Activated CD4-positive, alpha-beta T cell treated with anti-CD3 and anti-CD28 coated beads for 24 hours (primary cell): Measurements from ENCODE around the gene CLEC3B.
A peak's percentile ranks its signal among the peaks of the same experiment; 100 is the strongest.
"Not testable (repeated sequence)": the region's sequence is repeated elsewhere in the genome, so short reads cannot be mapped to it uniquely, and the experiment has no call there.

Experiments used
- DNase-seq, 2 donors: peaks; one replicate each; pipeline ENCODE4 v3.0.0-alpha.2; 2020; ENCODE audit warnings: low read depth in 2 of 2

Gene CLEC3B

GRCh38 chr3:45035441-45036301 is 9.6 kb downstream of the CLEC3B start:
- DNase-seq = peak in 1 of 2 donors; percentile 12

- peak; percentile 80 to 90 for DNase-seq
Measured at GRCh38 chr3:45037720-45038455, 11.8 kb downstream of the CLEC3B start.

DNA sequence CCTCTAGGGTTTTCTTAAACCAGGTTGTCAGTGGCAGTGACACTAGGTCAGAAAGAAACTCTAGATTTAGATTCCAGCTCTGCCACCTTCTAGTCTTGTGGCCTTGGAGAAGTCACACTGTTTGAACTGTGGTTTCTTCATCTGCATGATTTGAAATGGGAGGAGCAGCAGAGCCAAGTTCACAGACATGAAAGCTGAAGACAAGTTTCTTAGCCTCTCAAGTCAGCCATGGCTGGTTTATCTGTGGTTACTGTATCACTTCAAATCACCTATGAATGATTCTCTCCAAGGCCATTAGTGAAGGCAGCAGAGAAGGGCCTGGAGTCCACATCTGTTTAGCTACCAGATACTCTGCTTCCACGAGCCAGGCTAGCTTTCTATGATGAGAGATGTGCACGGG is 15.6 kb downstream of the CLEC3B start:
- no peak for DNase-seq

DNA sequence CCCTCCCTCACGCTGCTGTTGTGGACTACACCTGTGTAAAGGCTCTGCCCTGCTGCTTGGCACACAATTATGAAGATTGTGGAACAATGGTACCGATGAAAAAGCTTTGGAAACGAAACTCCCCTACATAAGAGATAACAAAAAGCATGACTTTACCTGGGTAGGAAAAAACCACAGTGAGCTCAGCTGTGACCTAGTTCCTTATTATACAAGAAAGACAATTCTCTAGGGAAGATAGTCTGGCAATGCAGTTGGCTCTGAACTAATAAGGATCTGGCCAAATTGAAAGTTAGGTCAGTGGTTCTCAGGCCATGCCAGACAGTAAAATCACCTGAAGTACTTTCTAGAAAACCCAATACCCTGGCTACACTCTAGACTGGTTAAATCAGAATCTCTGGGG is 16.1 kb downstream of the CLEC3B start:
- DNase-seq = no peak

GRCh38 chr3:45043728-45044299 is 17.7 kb downstream of the CLEC3B start:
- DNase-seq = no peak

DNA sequence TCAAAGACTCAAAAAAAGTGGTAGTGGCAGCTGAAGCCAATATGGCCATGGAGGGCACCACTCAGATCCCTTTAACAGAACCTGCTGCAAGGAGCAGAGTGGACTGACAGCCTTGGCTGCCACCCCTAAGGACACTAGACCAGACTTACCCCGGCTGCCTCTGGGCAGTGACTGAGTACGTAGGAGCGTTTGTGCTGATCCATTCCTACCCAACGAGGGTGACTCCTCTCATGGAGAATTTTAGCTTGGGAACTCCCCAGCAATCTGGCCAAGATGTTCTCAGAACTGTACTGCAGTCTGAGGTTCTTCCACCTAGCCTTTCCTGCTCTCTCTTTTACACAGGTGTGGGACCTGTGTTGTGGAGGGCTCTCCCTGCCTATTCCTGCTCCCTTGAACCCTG is 22.1 kb downstream of the CLEC3B start:
- DNase-seq = no peak

GRCh38 chr3:45049807-45050206 is 23.7 kb downstream of the CLEC3B start:
- DNase-seq = no peak

DNA sequence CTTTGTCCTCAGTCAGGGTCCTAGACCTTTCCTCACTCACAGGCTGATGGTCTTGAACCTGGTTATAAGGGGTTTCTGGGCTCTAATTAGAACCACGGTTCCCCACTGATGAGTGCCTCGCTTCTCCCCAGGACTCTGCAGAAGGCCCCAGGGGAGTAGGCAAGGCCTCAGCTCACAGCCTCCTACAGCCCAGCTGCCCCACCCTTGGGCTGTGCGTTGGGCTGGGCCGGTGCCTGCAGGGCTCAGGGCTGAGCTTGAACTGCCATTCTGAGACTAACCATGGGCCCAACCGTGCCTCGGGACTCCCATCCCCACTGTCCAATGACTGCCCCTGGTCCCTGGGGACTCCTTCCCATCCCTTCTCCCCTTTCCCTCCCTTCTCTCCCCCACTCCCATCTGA is 25.6 kb downstream of the CLEC3B start:
- DNase-seq = no peak

GRCh38 chr3:45053805-45054195 is 27.7 kb downstream of the CLEC3B start:
- DNase-seq = not testable (repeated sequence)

DNA sequence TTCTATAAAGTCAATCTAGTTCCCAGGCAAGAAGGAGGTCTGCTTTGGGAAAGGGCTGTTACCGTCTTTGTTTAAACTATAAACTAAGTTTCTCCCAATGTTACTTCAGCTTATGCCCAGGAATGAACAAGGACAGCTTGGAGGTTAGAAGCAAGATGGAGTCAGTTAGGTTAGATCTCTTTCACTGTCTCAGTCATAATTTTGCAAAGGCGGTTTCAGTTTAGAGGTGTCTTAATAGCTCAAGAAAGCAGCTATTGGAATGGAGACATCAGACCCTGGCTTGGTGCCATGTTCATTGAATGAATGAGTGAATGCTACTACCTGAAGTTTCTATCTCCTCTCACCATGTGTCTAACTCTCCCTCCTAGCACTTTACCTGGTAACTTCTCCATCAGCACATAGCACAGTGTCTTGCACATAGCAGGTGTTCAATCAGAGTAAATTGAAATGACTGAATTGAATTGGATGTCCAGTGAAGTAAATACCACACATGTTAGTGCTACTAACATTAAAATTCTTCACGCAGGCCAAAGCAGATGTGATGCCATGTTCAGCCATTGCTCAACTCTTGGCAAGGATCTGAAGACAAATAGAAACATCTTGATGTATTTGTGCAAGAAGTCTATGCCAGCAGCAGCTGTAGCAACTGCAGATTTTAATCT is 28.2 kb downstream of the CLEC3B start:
- DNase-seq = no peak

DNA sequence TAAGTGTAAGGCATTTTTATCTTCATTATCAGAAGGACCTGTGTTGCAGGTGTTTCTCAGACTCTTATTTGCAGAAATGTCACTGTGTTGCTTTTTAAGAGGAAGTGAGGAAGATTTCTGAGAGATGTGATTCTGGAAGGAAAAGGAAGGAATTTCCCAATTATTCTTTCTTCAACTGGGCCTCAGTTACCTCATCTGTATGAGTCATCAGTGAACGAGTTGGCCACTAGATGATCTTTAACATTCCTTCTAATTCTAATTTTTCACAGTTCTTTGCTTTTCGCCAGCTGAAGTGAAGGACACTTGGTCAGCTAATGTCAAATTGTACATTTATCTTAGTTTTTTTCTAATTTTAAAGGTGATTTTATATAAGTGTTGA is 28.9 kb downstream of the CLEC3B start:
- no peak for DNase-seq

DNA sequence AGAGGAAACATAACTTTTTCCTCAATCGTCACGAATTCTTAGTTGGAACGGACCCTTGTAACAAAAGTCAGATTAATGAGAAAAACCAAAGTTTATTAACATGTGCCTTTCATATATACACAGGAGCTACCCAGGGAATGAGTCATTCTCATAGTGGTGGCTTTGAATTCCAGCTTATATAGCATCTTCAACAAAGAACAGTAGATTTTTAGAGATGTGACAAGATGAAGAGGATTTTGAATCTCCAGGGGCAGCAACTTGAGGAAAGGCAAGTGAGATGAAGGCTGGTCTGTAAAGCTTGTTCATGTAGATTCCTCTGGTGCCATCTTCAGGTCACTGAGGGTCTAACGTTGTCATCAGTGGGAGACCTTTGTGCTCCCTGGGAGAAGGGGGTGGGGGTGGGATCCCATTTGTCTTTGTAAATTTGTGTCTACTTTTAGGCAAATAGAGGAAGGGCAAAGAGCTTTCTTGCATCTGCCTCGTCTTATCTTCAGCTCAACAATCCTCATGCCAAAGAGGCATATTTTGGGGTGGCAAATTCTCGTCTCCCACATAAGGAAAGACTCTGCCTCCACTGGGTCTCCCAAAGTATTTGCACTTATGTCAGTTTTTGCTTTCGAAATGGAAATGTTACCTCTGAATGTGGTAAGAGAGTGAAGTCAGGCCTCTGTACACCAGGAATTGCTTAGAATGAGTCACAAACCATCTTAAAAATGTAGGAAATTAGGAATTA is 29.5 kb downstream of the CLEC3B start:
- DNase-seq = no peak

DNA sequence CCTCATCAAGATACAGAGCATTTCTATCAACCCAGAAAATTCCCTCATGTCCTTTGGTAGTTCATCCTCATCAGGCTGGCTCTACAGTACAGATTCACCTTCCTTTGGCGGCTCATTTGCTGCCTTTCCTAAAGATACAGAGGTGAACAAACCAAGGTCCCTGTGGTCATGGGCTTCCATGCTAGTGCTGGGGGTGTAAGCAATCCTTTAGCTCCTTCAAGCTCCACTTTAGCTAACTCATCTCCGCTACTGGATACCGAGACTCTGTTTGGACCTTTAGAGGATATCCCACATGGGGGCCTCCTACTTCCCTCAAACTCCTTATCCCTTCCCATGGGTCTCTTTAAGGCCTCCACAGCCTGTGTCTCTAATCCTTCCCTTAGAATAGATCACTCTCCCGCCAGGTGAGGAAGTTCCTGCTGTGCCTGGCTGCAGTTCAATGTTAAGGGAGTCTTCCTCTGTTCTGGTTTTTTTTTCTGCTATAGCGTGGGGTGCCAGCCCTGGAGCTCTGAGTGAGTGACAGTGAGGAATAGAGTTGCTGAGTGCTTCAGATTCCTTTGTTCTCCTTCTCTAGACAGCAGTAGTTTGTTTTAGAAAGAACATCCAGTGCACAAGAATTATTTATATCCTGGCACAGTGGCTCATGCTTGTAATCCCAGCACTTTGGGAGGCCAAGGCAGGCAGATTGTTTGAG is 30.7 kb downstream of the CLEC3B start:
- no peak for DNase-seq

DNA sequence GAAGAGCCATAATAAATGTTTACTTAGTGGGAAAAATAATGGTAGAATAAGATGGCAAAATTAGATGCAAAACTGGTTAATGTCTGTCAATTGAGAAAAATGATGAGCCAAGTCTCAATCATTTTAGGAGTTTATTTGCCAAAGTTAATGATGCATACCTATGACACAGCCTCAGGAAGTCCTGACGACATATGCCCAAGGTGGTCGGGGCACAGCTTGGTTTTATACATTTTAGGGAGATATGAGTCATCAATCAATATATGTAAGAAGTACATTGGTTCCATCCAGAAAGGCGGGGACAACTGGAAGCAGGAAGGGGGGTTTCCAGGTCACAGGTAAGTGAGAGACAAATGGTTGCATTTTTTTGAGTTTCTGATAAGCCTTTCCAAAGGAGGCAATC is 31.5 kb downstream of the CLEC3B start:
- DNase-seq = no peak

DNA sequence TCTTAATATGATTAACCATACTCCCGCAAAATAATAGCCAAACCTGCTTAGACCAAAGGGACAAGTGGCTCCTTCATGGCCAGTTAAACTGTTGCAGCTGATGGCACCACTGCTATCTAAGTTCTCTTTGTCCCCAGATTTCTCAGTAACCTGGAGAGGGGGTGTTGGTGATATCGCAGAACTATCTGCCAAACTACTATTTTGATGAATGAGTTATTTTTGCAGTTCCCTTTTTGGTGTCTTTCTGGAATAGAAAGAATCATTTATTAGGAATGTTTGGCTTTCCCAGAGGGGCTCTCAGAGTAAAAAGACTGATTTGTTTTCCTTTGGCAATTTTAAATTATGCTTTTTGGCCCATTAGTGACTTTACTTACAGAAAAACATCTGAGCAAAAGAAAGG is 33.0 kb downstream of the CLEC3B start:
- no peak for DNase-seq

GRCh38 chr3:45060165-45060892 is 34.2 kb downstream of the CLEC3B start:
- DNase-seq = no peak

GRCh38 chr3:45062697-45063070 is 36.6 kb downstream of the CLEC3B start:
- no peak for DNase-seq

DNA sequence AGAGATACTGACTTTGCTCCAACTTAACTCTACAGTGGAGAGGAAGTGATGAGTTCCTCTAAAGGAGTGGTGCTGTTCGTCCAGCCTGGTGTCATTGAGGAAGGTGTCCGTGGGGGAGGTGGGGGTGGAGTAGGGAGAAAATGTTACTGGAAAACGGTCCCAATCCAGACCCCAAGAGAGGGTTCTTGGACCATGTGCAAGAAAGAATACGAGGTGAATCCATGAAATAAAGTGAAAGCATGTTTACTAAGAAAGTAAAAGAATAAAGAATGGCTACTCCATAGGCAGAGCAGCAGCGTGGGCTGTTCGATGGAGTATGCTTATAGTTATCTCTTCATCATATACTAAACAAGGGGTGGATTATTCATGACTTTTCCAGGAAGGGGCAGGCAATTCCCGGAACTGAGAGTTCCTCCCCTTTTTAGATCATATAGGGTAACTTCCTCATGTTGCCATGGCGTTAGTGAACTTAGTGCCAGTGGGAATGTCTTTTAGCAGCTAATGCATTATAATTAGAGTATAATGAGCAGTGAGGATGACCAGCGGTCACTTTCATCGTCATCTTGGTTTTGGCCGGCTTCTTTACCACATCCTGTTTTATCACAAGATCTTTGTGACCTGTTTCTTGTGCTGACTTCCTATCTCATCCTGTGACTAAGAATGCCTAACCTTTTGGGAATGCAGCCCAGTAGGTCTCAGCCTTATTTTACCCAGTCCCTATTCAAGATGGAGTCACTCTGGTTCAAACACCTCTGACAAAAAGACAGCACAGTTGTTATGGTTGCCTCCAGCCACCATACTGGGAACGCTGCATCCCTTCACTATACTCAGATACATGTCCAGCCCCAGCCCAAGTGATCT is 38.6 kb downstream of the CLEC3B start:
- DNase-seq = peak; percentile 30 to 40

DNA sequence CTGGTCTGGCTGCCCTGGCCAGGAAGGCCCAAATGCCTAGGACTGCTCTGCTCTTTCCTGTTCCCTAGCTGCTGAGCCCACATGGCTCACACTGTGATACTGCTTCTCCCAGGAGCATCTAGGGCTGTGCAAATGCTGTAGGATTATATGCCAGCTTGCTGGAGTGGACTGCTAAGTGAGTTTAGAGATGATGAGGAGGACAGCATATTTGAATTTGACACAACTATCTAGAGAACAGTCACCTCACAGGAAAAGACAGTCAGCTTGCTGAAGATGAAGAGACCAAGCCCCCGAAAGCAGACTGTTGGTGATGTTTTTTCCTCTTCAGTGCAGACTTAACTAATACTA is 39.2 kb downstream of the CLEC3B start:
- no peak for DNase-seq
